ENCODE results near the gene CCT7. TPM values are rescaled to one million over a fixed set of nuclear protein-coding genes. Genes with fewer than 3 reads are reported as not detected.

The CCT7 gene
- polyA plus RNA-seq, 2 of the 4 experiments (the other 2 are of a cell fraction), result 685 to 850 TPM

GRCh38 chr2:73259276-73259675 lies 25.2 kb downstream of the CCT7 start:
- POLR2A ChIA-PET, result interaction anchor here (1.7 kb wide), 1 partner anchor 25 kb away, joined by 5 read pairs; the partner anchor contains the start of gene CCT7
- DNase-seq (ENCODE audit: low read depth in 1 of 2, low spot score in 1 of 2), result no peak
- TF ChIP-seq SREBF2 (IDR thresholded peaks at IDR 0.05), result no peak
- no peak for TF ChIP-seq ZSCAN20 (CRISPR knock-in tag; IDR thresholded peaks at IDR 0.05)
- TF ChIP-seq POLR2A (IDR thresholded peaks at IDR 0.05; ENCODE audit: low read length), result no peak
- TF ChIP-seq REST (IDR thresholded peaks at IDR 0.05), result no peak
- TF ChIP-seq JUNB (IDR thresholded peaks at IDR 0.05), result no peak
- TF ChIP-seq CBX8 (IDR thresholded peaks at IDR 0.05), result no peak
- no peak for TF ChIP-seq NR3C1 (IDR thresholded peaks at IDR 0.05)
- TF ChIP-seq USF2 (IDR thresholded peaks at IDR 0.05), result no peak
- no peak for TF ChIP-seq FOSB (CRISPR knock-in tag; IDR thresholded peaks at IDR 0.05)
- TF ChIP-seq CHD4 (IDR thresholded peaks at IDR 0.05; ENCODE audit: borderline replicate concordance), result no peak
- TF ChIP-seq RARB (CRISPR knock-in tag; IDR thresholded peaks at IDR 0.05), result no peak
- no peak for TF ChIP-seq NPAS2 (CRISPR knock-in tag; IDR thresholded peaks at IDR 0.05; ENCODE audit: borderline replicate concordance)
- TF ChIP-seq TP53 (CRISPR knock-in tag; IDR thresholded peaks at IDR 0.05), result no peak
- TF ChIP-seq MAZ (IDR thresholded peaks at IDR 0.05; ENCODE audit: borderline replicate concordance, low read depth, low read length), result no peak
- TF ChIP-seq TFCP2L1 (CRISPR knock-in tag; IDR thresholded peaks at IDR 0.05), result no peak
- no peak for TF ChIP-seq NFE2L2 (conservative IDR thresholded peaks at IDR 0.05; ENCODE audit: low read length)
- 89% methylated on average over 8 of the region's 8 CpGs for WGBS (ENCODE audit: missing lambda C conversion rate)
- CTCF ChIA-PET, result interaction anchor here (0.6 to 4.8 kb wide), 14 partner anchors 9 to 366 kb away, joined by 3 to 50 read pairs (median 6); partner anchors contain the start of genes CCT7, EGR4 and NOTO
- H3K9me3 ChIP-seq, result no peaks in the 10 kb centered on the region
- no peak for ATAC-seq
- H3K27ac ChIP-seq, result no peak overlapping the region
- no peak for FAIRE-seq
- no peak overlapping the region for H3K4me3 ChIP-seq
- no peak overlapping the region for H3K4me2 ChIP-seq
- no peaks in the 10 kb centered on the region for H3K4me1 ChIP-seq

GRCh38 chr2:73259704-73260337 lies 25.7 kb downstream of the CCT7 start:
- POLR2A ChIA-PET, result interaction anchor here (1.7 kb wide), 1 partner anchor 26 kb away, joined by 5 read pairs; the partner anchor contains the start of gene CCT7
- no peak for FAIRE-seq

More at GRCh38 chr2:73259704-73260337, 25.7 kb downstream of the CCT7 start:
- DNase-seq (ENCODE audit: low read depth in 1 of 2, low spot score in 1 of 2), result no peak
- CTCF ChIA-PET, result interaction anchor here (0.5 to 4.8 kb wide), 16 partner anchors 9 to 367 kb away, joined by 3 to 50 read pairs (median 6); partner anchors contain the start of genes CCT7, EGR4 and NOTO
- Histone ChIP-seq H3K27ac (no peak overlapping the region), H3K4me2 (no peak overlapping the region), H3K9me3 (no peaks in the 10 kb centered on the region), H3K4me3 (no peak overlapping the region), H3K4me1 (no peaks in the 10 kb centered on the region)
- ATAC-seq, result peak; percentile 2 to 26; a peak in 4 of 6 replicates
- TF ChIP-seq HDAC2 (IDR thresholded peaks at IDR 0.05) (no peak), ATOH8 (CRISPR knock-in tag; IDR thresholded peaks at IDR 0.05; ENCODE audit: low read depth) (no peak), CBX8 (IDR thresholded peaks at IDR 0.05) (no peak), NPAS2 (CRISPR knock-in tag; IDR thresholded peaks at IDR 0.05; ENCODE audit: borderline replicate concordance) (no peak), HOXA7 (CRISPR knock-in tag; IDR thresholded peaks at IDR 0.05) (no peak), EP300 (IDR thresholded peaks at IDR 0.05) (no peak), MAZ (IDR thresholded peaks at IDR 0.05; ENCODE audit: borderline replicate concordance, low read depth, low read length) (no peak), GATA3 (IDR thresholded peaks at IDR 0.05; ENCODE audit: borderline replicate concordance) (no peak), HMGXB4 (CRISPR knock-in tag; IDR thresholded peaks at IDR 0.05; ENCODE audit: borderline replicate concordance) (no peak), PHF8 (IDR thresholded peaks at IDR 0.05; ENCODE audit: borderline replicate concordance, low read depth) (no peak), SREBF2 (IDR thresholded peaks at IDR 0.05) (no peak)
- 96% methylated on average over 4 of the region's 4 CpGs for WGBS (ENCODE audit: missing lambda C conversion rate)
